ENCODE measurements around the gene PIGQ.

The PIGQ gene

GRCh38 chr16:555528-556473, 14.0 kb upstream of the PIGQ start:
- DNase-seq (ENCODE audit: low spot score) = no peak

- no peak for DNase-seq (ENCODE audit: low spot score)
These were observed 13.1 kb upstream of the PIGQ start for GRCh38 chr16:556474-557173.

- DNase-seq (ENCODE audit: low spot score) = no peak
These were observed 12.1 kb upstream of the PIGQ start for GRCh38 chr16:557463-558297.

GRCh38 chr16:558298-559020, 11.3 kb upstream of the PIGQ start:
- DNase-seq (ENCODE audit: low spot score) = no peak

GRCh38 chr16:559021-559380, 10.8 kb upstream of the PIGQ start:
- no peak for DNase-seq (ENCODE audit: low spot score)

GRCh38 chr16:559411-560203, 10.2 kb upstream of the PIGQ start:
- DNase-seq (ENCODE audit: low spot score) = no peak

GRCh38 chr16:560204-560700, 9.5 kb upstream of the PIGQ start, which contains the start of gene PRR35:
TSS of gene PRR35 (plus strand) at chr16:560394. CDS start at chr16:563295, 2,901 bp downstream.
- no peak for DNase-seq (ENCODE audit: low spot score)

- DNase-seq (ENCODE audit: low spot score) = no peak
These were observed 8.9 kb upstream of the PIGQ start for GRCh38 chr16:560701-561412.

- DNase-seq (ENCODE audit: low spot score) = no peak
These were observed 8.4 kb upstream of the PIGQ start for GRCh38 chr16:561413-561794.

- DNase-seq (ENCODE audit: low spot score) = no peak
These were observed 7.5 kb upstream of the PIGQ start for GRCh38 chr16:561957-562938.

GRCh38 chr16:563072-563644, 6.6 kb upstream of the PIGQ start:
- DNase-seq (ENCODE audit: low spot score) = no peak

GRCh38 chr16:564690-565418, 4.9 kb upstream of the PIGQ start:
- DNase-seq (ENCODE audit: low spot score) = no peak

GRCh38 chr16:565419-566330, 4.1 kb upstream of the PIGQ start:
- DNase-seq (ENCODE audit: low spot score) = no peak

- peak; percentile 64 for DNase-seq (ENCODE audit: low spot score)
These were observed 3.0 kb upstream of the PIGQ start, which contains the start of gene NHLRC4 for GRCh38 chr16:566475-567372. TSS of gene NHLRC4 (plus strand) at chr16:567005. CDS start at chr16:568048, 1,043 bp downstream.
